ENCODE data around the gene DENND1A.

Gene DENND1A

GRCh38 chr9:123425261-123425821 is 504.6 kb downstream of the DENND1A start:
- DNase-seq (ENCODE audit: low read depth) = no peak

GRCh38 chr9:123424552-123425225 is 505.2 kb downstream of the DENND1A start:
- no peak for DNase-seq (ENCODE audit: low read depth)

DNA sequence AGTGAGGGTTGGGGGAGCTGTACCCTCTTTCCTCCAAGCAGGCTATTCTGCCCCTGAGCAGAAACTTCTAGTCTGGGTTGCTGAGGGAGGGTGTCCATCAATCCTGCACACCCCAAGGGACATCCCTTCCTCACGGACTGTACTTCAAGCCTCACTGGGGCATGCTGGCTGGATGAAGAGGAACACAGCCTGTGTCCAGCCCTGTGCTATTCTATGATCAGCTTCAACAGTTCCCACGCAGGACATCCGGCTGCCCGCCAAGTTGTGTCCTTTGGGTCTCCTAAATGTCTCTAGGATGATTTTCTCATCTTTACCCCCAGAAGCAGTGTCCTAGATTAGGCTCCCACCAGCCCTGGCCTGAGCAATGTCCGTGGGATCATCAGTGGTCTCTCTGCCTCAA is 505.8 kb downstream of the DENND1A start:
- DNase-seq (ENCODE audit: low read depth) = no peak

DNA sequence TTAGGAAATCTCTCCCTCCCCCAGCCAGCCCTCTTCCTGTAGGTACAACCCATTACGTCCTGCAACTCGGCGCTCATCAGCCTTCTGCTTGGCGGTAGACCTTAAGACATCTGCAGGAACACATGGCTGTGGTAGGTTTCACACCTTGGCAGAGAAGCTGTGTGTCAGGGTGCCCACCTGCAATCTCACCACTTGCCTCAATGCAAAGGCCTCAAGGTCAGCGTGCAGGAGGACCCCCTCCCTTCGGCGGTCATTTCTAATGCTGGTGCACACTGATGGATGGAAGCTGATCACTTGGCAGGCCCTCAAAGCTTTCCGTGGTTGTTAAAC is 506.6 kb downstream of the DENND1A start:
- no peak for DNase-seq (ENCODE audit: low read depth)

DNA sequence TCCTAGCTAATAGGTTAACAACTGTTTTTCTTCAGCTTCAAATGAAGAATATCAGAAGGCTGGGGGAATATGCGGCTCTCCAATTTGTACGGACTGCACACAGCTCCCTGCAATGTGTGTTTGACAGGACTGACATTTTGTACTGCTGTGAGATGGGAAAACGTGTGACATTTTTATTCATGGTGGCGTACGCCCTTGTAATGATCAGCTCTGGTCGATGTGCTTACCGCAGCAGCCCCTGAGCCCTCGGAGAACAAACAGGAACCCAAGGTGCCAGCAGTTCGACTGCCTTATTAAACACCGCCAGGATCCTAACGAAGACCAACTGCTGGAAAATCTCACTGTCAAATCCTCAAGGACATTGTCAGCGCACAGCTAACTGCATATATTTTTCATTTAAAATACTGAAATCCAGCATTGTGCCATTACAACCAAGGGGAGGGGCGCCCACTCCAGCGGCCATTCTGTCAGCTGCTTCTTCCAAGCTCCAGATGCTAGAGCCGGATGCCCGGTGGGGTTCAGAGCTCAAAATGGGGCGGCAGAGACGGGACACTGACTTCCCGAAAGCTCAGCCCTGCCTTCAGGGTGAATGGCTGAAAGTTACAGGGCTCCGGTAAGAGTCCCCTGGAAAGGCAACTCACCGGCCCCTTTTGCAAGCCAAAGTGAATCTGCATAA is 507.2 kb downstream of the DENND1A start:
- no peak for DNase-seq (ENCODE audit: low read depth)

DNA sequence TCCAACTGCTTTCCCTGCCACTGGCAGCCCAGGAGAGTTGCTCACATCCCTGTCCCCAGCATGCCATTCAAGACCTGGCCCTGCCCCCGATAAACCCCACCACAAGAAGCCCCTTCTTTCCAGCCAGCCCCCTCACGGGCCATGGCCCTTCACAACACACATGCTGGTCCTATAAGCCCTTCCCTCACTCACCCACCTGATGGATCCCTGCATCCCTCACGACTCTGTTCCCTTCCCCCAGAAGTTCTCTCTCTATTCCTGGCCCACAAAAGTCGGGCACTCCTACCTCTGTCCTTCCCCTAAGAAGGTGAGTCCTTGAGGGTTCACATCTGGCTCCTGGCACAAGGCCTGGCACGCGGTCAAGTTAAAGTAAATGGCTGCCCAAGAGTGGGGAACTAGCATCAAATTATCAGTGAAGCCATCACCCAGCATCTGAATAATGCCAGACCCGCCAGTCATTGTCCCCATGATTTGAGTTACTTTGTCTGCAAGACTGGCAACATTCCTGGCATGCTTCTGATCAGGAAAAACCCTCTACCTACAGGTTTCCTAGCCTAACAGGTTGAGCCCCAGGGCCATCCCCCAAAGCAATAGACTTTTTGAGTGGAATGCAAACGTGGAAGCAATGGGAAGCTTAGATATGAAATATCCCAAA is 508.0 kb downstream of the DENND1A start:
- DNase-seq (ENCODE audit: low read depth) = no peak

GRCh38 chr9:123421186-123421585 is 508.7 kb downstream of the DENND1A start:
- no peak for DNase-seq (ENCODE audit: low read depth)

DNA sequence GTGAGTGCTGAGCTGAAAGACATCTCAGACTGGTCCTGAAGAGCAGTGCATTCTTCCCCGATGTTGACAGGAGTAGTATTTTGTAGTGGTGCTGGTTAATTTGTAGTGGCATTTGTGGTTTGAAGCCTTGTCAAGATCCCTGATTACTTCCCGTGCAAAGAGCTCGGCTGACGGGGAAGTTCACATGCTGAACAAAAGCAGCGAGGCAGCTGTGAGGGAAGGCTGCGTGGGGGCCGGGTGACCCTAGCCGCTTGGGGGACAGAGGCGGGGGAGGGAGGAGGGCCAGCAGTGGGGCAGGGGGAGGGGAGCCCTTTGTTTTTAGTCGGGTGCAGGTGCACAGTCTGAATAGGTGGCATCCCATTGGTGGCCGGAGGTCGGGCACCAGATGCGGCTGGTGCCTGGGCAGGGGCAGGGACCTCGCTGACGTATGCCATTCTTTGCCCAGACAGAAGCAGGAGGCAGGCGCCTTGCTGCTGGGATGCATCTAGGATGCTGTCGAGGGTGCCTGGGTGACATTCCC is 509.3 kb downstream of the DENND1A start:
- no peak for DNase-seq (ENCODE audit: low read depth)

- no peak for DNase-seq (ENCODE audit: low read depth)
Measured at GRCh38 chr9:123419721-123420591, 510.0 kb downstream of the DENND1A start.

DNA sequence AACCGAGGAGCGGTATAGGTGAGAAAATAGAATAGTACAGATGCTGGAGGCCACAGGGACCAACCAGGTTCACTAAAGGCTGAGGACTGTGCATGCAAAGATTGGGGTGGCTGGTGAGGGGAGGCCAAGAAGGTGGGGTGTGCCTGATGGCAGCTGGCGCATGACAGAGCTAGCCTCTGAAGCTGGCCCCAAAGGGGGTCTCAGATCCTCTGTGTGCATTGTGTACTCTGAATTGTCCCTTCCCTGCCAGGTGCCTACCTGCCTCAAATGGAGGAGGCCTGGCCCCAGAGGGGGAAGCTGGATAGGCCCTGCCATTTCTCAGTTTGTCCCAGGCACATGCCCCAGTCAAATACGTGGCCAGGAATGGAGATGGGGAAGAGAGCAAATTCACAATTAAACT is 510.8 kb downstream of the DENND1A start:
- DNase-seq (ENCODE audit: low read depth) = no peak

DNA sequence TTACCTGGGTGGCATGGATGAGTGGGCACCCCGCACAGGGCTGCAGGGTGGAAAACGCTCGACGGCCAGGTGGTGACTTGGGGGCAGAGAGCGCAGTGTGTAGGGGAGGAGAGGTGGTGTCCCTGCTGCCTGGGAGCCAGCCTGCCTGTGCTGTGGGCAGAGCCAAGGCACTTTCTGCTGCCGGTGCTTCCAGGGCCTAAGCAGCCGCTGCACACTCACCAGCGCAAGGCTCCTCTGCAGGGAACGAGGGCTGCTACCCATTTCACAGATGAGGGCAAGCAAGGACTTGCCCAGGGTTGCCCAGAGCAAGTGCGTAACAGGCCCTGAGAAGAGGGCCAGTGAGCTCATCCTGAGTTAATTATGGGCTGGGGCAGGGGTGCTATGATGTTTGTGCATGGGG is 511.4 kb downstream of the DENND1A start:
- DNase-seq (ENCODE audit: low read depth) = no peak

GRCh38 chr9:123418052-123418430 is 511.9 kb downstream of the DENND1A start:
- DNase-seq (ENCODE audit: low read depth) = no peak

- no peak for DNase-seq (ENCODE audit: low read depth)
Measured at GRCh38 chr9:123417289-123418051, 512.5 kb downstream of the DENND1A start.

GRCh38 chr9:123416176-123416575 is 513.8 kb downstream of the DENND1A start:
- no peak for DNase-seq (ENCODE audit: low read depth)

DNA sequence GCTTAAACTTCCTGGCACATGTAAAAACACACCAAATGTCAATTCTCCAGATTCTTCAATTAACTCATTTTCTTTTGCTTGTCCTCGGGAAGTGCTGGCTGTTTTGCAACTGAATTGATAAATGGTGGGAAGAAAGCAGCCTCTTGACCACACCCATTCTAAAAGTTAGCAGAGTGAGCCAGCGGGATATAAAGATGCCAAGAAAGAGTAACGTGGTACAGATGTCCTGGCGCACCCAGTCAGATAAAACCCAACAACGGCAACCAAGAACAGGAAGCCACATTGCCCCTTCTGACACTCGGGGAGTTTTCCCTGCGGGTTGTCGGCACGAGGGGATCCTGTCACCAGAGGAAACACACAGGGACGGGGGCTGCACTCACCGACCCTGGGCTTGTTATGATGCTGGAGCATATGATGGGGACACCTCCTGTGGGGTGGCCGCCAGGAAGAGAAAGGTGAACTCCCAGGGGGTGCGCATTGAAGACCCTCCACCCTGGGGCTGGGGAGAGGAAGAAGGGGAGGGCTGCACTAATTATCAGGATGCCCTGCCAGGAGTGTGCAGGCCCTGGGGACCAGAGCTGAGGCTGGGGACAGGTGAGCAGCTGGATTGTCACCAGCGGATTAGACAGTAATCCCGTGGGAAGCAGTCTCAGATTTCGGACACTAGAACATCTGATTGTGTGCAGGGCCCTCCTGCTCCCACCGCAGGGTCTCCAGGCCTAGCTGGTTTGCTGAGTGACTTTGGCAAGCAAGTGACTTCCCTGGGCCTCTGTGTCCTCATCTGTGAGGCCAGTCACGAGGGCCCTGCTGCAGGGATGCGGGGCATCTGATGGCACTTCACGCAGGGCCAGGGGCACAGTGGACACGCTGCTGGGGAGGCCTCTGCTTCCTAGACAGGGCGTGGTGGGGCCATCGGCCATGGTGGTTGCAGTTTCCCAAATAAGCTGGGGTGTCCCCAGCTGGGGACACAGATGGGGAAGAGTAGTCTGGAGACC is 514.7 kb downstream of the DENND1A start:
- DNase-seq (ENCODE audit: low read depth) = peak; percentile 14

- DNase-seq (ENCODE audit: low read depth) = no peak
Measured at GRCh38 chr9:123414204-123414603, 515.7 kb downstream of the DENND1A start.

- no peak for DNase-seq (ENCODE audit: low read depth)
Measured at GRCh38 chr9:123412171-123412820, 517.6 kb downstream of the DENND1A start.

DNA sequence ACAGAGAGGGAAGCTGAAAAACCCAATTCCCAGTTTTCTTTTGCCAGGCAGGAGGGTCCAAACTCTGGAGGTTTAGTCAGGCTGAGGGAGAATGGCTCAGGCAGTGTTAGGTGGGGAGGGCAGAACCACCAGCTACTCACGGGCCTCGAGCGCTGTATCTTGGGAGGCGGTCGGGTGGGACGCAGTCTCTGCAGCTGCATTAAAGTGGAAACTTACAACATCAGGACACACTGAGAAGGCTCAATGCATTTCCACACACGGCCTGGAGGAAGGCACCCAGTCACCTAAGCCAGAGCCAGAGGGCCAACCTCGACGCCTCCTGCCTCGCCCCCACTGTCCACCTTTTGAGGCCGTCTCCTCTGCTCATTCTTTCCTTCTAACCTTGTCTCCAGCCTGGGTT is 518.3 kb downstream of the DENND1A start:
- DNase-seq (ENCODE audit: low read depth) = no peak

GRCh38 chr9:123411191-123411590 is 518.7 kb downstream of the DENND1A start:
- no peak for DNase-seq (ENCODE audit: low read depth)

Data from GM04503 (cell line).